ENCODE data around the gene RNF224.

The RNF224 gene

GRCh38 chr9:137198902-137199283 lies 28.4 kb upstream of the RNF224 start:
- no peak overlapping the region for H3K4ac ChIP-seq (ENCODE audit: low read depth in 1 of 2, low read length in 2 of 2)
- H2AK5ac ChIP-seq (ENCODE audit: low read length, severe bottlenecking): no peak overlapping the region
- H3K23ac ChIP-seq (ENCODE audit: low read length in 2 of 2): peak overlapping the region in 1 of 2 experiments; percentile 57
- H3K9me3 ChIP-seq (ENCODE audit: control insufficient read depth, low read length): no peaks in the 10 kb centered on the region
- H3K4me2 ChIP-seq (ENCODE audit: low read length, poor library complexity, severe bottlenecking): peak overlapping the region; percentile 87
- no peak for DNase-seq
- H3K14ac ChIP-seq (ENCODE audit: low read length in 2 of 2): peak overlapping the region in 1 of 2 experiments; percentile 2
- H3K18ac ChIP-seq (ENCODE audit: low read depth in 1 of 2, low read length in 2 of 2): no peak overlapping the region
- H3K9ac ChIP-seq (ENCODE audit: low read length): peak overlapping the region; percentile 57
- H3K4me3 ChIP-seq (ENCODE audit: insufficient read depth in 1 of 2, low read depth in 1 of 2, low read length in 2 of 2): peak overlapping the region in 1 of 2 experiments; percentile 71
- 91% methylated on average over 11 of the region's 11 CpGs for WGBS
- H2BK15ac ChIP-seq (ENCODE audit: low read depth, poor library complexity, severe bottlenecking): no peak overlapping the region
- peaks cover 31% of the 10 kb centered on the region for H3K79me1 ChIP-seq (replicated peaks; ENCODE audit: low read length, poor library complexity, severe bottlenecking)
- H3K27ac ChIP-seq (ENCODE audit: low read length, poor library complexity, severe bottlenecking): no peak overlapping the region
- no peak overlapping the region for H2BK120ac ChIP-seq (ENCODE audit: low read depth, low read length)
- no peak overlapping the region for H4K8ac ChIP-seq (ENCODE audit: low read length)
- no peaks in the 10 kb centered on the region for H3K27me3 ChIP-seq (ENCODE audit: control insufficient read depth in 1 of 2, insufficient read depth in 1 of 2, low read length in 2 of 2)
- peaks cover 60% of the 10 kb centered on the region for H3K4me1 ChIP-seq (ENCODE audit: control insufficient read depth, insufficient read depth, low read depth, low read length)
- peak overlapping the region; percentile 63 for H4K91ac ChIP-seq (ENCODE audit: low read length)
- H2BK5ac ChIP-seq (ENCODE audit: low read depth, low read length, poor library complexity, severe bottlenecking): no peak overlapping the region
- peaks cover 2 to 19% of the 10 kb centered on the region in 2 experiments for H3K36me3 ChIP-seq (ENCODE audit: control insufficient read depth in 1 of 2, insufficient read depth in 2 of 2, low read depth in 1 of 2, low read length in 2 of 2)
- H2BK12ac ChIP-seq (ENCODE audit: low read length in 2 of 2): no peak overlapping the region
- H2AFZ ChIP-seq (ENCODE audit: low read depth, low read length): no peak overlapping the region

DNA sequence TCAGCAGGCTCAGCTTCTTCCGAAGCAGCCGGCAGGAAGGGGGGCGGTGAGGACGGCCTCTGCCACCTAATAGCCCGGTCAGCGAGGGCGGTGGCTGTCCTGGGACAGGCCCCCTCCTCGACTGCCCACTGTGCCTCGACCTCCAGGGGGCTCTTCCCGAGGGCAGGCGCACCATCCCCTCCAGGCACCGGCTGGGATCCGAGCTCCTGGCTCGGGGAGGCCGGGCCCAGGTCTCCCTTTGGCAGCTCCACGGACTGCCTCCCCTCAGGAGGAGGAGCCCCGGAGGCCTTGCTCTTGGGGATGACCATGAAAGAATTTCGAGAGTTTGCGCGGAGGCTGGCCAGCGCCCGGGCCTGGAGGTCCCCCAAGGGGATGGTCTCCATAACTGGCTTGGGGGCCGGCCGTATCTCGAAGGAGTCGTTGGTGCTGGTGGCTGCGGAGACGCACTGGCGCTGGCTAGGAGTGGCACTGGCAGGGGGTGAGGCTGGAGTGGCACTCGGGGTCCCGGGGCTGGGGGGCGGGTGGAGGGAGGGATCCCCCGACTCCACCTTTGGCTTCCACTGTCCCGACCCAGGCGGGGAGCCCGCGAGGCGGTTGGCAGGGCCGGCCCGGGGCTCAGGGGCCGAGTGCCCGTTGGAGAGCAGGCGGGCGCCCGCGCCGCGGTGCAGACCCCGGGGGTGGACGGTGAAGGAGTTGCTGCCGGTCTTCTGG lies 27.7 kb upstream of the RNF224 start:
- no peak overlapping the region for H2AK5ac ChIP-seq (ENCODE audit: low read length, severe bottlenecking)
- H3K14ac ChIP-seq (ENCODE audit: low read length in 2 of 2): peak overlapping the region in 1 of 2 experiments; percentile 53
- H2BK5ac ChIP-seq (ENCODE audit: low read depth, low read length, poor library complexity, severe bottlenecking): no peak overlapping the region
- H3K9ac ChIP-seq (ENCODE audit: low read length): peak overlapping the region; percentile 57
- H4K8ac ChIP-seq (ENCODE audit: low read length): no peak overlapping the region
- H3K18ac ChIP-seq (ENCODE audit: low read depth in 1 of 2, low read length in 2 of 2): no peak overlapping the region
- no peak overlapping the region for H4K91ac ChIP-seq (ENCODE audit: low read length)
- H3K4me2 ChIP-seq (ENCODE audit: low read length, poor library complexity, severe bottlenecking): peak overlapping the region; percentile 87
- DNase-seq: no peak
- H3K36me3 ChIP-seq (ENCODE audit: control insufficient read depth in 1 of 2, insufficient read depth in 2 of 2, low read depth in 1 of 2, low read length in 2 of 2): peaks cover 3 to 18% of the 10 kb centered on the region in 2 experiments
- H3K23ac ChIP-seq (ENCODE audit: low read length in 2 of 2): peak overlapping the region in 1 of 2 experiments; percentile 73
- no peaks in the 10 kb centered on the region for H3K27me3 ChIP-seq (ENCODE audit: control insufficient read depth in 1 of 2, insufficient read depth in 1 of 2, low read length in 2 of 2)
- no peak overlapping the region for H3K27ac ChIP-seq (ENCODE audit: low read length, poor library complexity, severe bottlenecking)
- no peaks in the 10 kb centered on the region for H3K9me3 ChIP-seq (ENCODE audit: control insufficient read depth, low read length)
- H2BK12ac ChIP-seq (ENCODE audit: low read length in 2 of 2): no peak overlapping the region
- peak overlapping the region in 1 of 2 experiments; percentile 44 for H3K4ac ChIP-seq (ENCODE audit: low read depth in 1 of 2, low read length in 2 of 2)
- H2AFZ ChIP-seq (ENCODE audit: low read depth, low read length): no peak overlapping the region
- peaks cover 31% of the 10 kb centered on the region for H3K79me1 ChIP-seq (replicated peaks; ENCODE audit: low read length, poor library complexity, severe bottlenecking)
- H2BK120ac ChIP-seq (ENCODE audit: low read depth, low read length): peak overlapping the region; percentile 8
- WGBS: 32% methylated on average over 29 of the region's 51 CpGs
- H2BK15ac ChIP-seq (ENCODE audit: low read depth, poor library complexity, severe bottlenecking): peak overlapping the region; percentile 17
- peak overlapping the region; percentile 71 to 74 for H3K4me3 ChIP-seq (ENCODE audit: insufficient read depth in 1 of 2, low read depth in 1 of 2, low read length in 2 of 2)
- peaks cover 58% of the 10 kb centered on the region for H3K4me1 ChIP-seq (ENCODE audit: control insufficient read depth, insufficient read depth, low read depth, low read length)

- Histone ChIP-seq H2BK120ac (ENCODE audit: low read depth, low read length) (peak within 1 kb of the TSS; percentile 8), H3K4me2 (ENCODE audit: low read length, poor library complexity, severe bottlenecking) (peak within 1 kb of the TSS; percentile 94), H2BK15ac (ENCODE audit: low read depth, poor library complexity, severe bottlenecking) (peak within 1 kb of the TSS; percentile 17), H2BK5ac (ENCODE audit: low read depth, low read length, poor library complexity, severe bottlenecking) (no peak within 1 kb of the TSS), H3K27me3 (ENCODE audit: control insufficient read depth in 1 of 2, insufficient read depth in 1 of 2, low read length in 2 of 2) (no peaks in the 10 kb centered on the region), H3K4ac (ENCODE audit: low read depth in 1 of 2, low read length in 2 of 2) (peak within 1 kb of the TSS; percentile 3 to 65), H3K27ac (ENCODE audit: low read length, poor library complexity, severe bottlenecking) (no peak within 1 kb of the TSS), H3K9ac (ENCODE audit: low read length) (peak within 1 kb of the TSS; percentile 87), H3K14ac (ENCODE audit: low read length in 2 of 2) (peak within 1 kb of the TSS in 1 of 2 experiments; percentile 87), H3K23ac (ENCODE audit: low read length in 2 of 2) (peak within 1 kb of the TSS in 1 of 2 experiments; percentile 67), H2AFZ (ENCODE audit: low read depth, low read length) (peak within 1 kb of the TSS; percentile 91), H3K4me3 (ENCODE audit: insufficient read depth in 1 of 2, low read depth in 1 of 2, low read length in 2 of 2) (peak within 1 kb of the TSS; percentile 74 to 88), H4K8ac (ENCODE audit: low read length) (peak within 1 kb of the TSS; percentile 93), H2AK5ac (ENCODE audit: low read length, severe bottlenecking) (no peak within 1 kb of the TSS), H3K79me1 (replicated peaks; ENCODE audit: low read length, poor library complexity, severe bottlenecking) (peaks cover 30% of the 10 kb centered on the region), H3K4me1 (ENCODE audit: control insufficient read depth, insufficient read depth, low read depth, low read length) (peaks cover 54% of the 10 kb centered on the region), H3K36me3 (ENCODE audit: control insufficient read depth in 1 of 2, insufficient read depth in 2 of 2, low read depth in 1 of 2, low read length in 2 of 2) (peaks cover 3 to 9% of the 10 kb centered on the region in 2 experiments), H2BK12ac (ENCODE audit: low read length in 2 of 2) (no peak within 1 kb of the TSS), H3K18ac (ENCODE audit: low read depth in 1 of 2, low read length in 2 of 2) (peak within 1 kb of the TSS; percentile 75 to 97), H3K9me3 (ENCODE audit: control insufficient read depth, low read length) (no peaks in the 10 kb centered on the region), H4K91ac (ENCODE audit: low read length) (peak within 1 kb of the TSS; percentile 40)
- peak; percentile 99 for DNase-seq
- 2% methylated on average over 75 of the region's 118 CpGs for WGBS
Measured at GRCh38 chr9:137200311-137201204, 26.7 kb upstream of the RNF224 start, which contains the start of gene TPRN. Gene TPRN (minus strand): TSS chr9:137200741. CDS start chr9:137200711, 30 bp downstream.
